Trophoblast cell (in vitro differentiated cells and primary cell): Measurements from ENCODE around the gene RTP2.

Experiments
- DNase-seq, 2 donors: peaks; one replicate each; pipeline ENCODE4 v3.0.0-alpha.2; 2016
- H2AFZ ChIP-seq: 2 replicates; pipeline ENCODE4 v1.6.1; 2013; ENCODE audit warnings: low read length, moderate library complexity, mild to moderate bottlenecking; ENCODE audit not compliant: insufficient read depth, poor library complexity
- H2AK5ac ChIP-seq: 2 replicates; pipeline ENCODE4 v1.6.1; 2013; ENCODE audit warnings: mild to moderate bottlenecking, low read length
- H2BK120ac ChIP-seq: 2 replicates; pipeline ENCODE4 v1.6.1; 2013; ENCODE audit warnings: low read length, mild to moderate bottlenecking, moderate library complexity; ENCODE audit not compliant: insufficient read depth, poor library complexity
- H2BK12ac ChIP-seq: 2 replicates; pipeline ENCODE4 v1.6.1; 2013; ENCODE audit warnings: mild to moderate bottlenecking, low read length, moderate library complexity
- H2BK5ac ChIP-seq: 2 replicates; pipeline ENCODE4 v1.6.1; 2013; ENCODE audit warnings: low read length, low read depth, moderate library complexity, mild to moderate bottlenecking; ENCODE audit not compliant: poor library complexity
- H3K14ac ChIP-seq: 2 replicates; pipeline ENCODE4 v1.6.1; 2013; ENCODE audit warnings: mild to moderate bottlenecking, low read length
- H3K18ac ChIP-seq: 2 replicates; pipeline ENCODE4 v1.6.1; 2013; ENCODE audit warnings: mild to moderate bottlenecking, low read length
- H3K23ac ChIP-seq: 2 replicates; pipeline ENCODE4 v1.6.1; 2013; ENCODE audit warnings: low read length
- H3K27ac ChIP-seq: 2 replicates; pipeline ENCODE4 v1.5.1; 2013; ENCODE audit warnings: low read depth, mild to moderate bottlenecking, inconsistent platforms, low read length, moderate library complexity
- H3K27me3 ChIP-seq: 2 replicates; pipeline ENCODE4 v1.6.1; 2013; ENCODE audit warnings: inconsistent platforms, mild to moderate bottlenecking, low read length, moderate library complexity; ENCODE audit not compliant: insufficient read depth
- H3K36me3 ChIP-seq, 2 experiments: 1 replicate in 1 of 2; 2 replicates in 1 of 2; pipeline ENCODE4 v1.6.1; 2013; ENCODE audit warnings: low read length in 2 of 2, mild to moderate bottlenecking in 2 of 2, moderate library complexity in 1 of 2; ENCODE audit not compliant: insufficient read depth in 2 of 2, control insufficient read depth in 1 of 2
- H3K4ac ChIP-seq: 2 replicates; pipeline ENCODE4 v1.6.1; 2013; ENCODE audit warnings: low read depth, mild to moderate bottlenecking, low read length, moderate library complexity
- H3K4me1 ChIP-seq, 2 experiments: 1 replicate in 1 of 2; 2 replicates in 1 of 2; pipeline ENCODE4 v1.6.1; 2013; ENCODE audit warnings: low read length in 2 of 2, mild to moderate bottlenecking in 2 of 2, moderate library complexity in 1 of 2; ENCODE audit not compliant: insufficient read depth in 2 of 2, control insufficient read depth in 1 of 2
- H3K4me2 ChIP-seq: 2 replicates; pipeline ENCODE4 v1.6.1; 2013; ENCODE audit warnings: inconsistent platforms, mild to moderate bottlenecking, low read length, moderate library complexity
- H3K4me3 ChIP-seq: 2 replicates; pipeline ENCODE4 v1.5.1; 2013; ENCODE audit warnings: mild to moderate bottlenecking, low read depth, low read length, inconsistent platforms
- H3K79me1 ChIP-seq: one replicate; pipeline ENCODE4 v1.6.1; 2013; ENCODE audit warnings: low read length
- H3K79me2 ChIP-seq: 2 replicates; pipeline ENCODE4 v1.6.1; 2013; ENCODE audit warnings: low read length, mild to moderate bottlenecking; ENCODE audit not compliant: control insufficient read depth, insufficient read depth, poor library complexity
- H3K9ac ChIP-seq: 2 replicates; pipeline ENCODE4 v1.6.1; 2013; ENCODE audit warnings: mild to moderate bottlenecking, low read length
- H3K9me3 ChIP-seq: 2 replicates; pipeline ENCODE4 v1.6.1; 2013; ENCODE audit warnings: low read depth, mild to moderate bottlenecking, control low read depth, inconsistent platforms, low read length; ENCODE audit not compliant: insufficient read depth
- H4K12ac ChIP-seq: 2 replicates; pipeline ENCODE4 v1.6.1; 2013; ENCODE audit warnings: low read depth, mild to moderate bottlenecking, low read length, moderate library complexity
- H4K8ac ChIP-seq: 2 replicates; pipeline ENCODE4 v1.6.1; 2013; ENCODE audit warnings: low read depth, mild to moderate bottlenecking, low read length, moderate library complexity
- H4K91ac ChIP-seq: one replicate; pipeline ENCODE4 v1.6.1; 2013; ENCODE audit warnings: low read depth, mild to moderate bottlenecking, low read length, moderate library complexity
- WGBS: extraction: QIAGEN DNeasy Blood & Tissue Kit; methylation state at CpG from one replicate; pipeline ENCODE4 v1.1.7; 2013; ENCODE audit warnings: missing lambda C conversion rate; ENCODE audit not compliant: insufficient read length, insufficient coverage; ENCODE audit errors: extremely low coverage; 5-methylcytosine and 5-hydroxymethylcytosine counted together

The RTP2 gene

DNA sequence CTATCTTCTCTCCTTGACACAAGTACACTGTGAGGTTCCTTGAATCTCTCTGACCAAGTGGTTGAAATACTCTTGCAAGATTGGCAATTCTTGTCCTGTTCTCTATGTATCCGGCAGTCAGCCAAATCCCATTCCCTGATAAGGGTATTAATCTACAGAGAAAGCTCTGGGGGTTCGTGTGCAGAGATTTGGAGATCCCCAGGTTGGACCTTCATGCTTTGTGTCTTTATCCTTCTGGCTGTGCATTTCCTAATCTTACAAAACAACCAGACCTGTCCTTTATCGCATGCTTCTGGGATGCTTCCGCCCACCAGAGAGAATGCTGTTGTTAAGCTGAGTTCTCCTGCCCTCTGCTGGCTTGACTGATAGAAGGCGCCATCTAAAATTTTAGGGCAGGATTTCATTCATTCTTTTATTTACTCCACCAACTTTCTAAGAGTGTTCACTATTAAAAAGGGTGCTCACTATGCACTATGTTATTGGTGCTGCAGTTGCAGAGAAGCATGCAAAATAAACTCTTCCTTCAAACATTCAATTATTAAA, 23.6 kb downstream of the RTP2 start:
- no peak overlapping the region for H2AFZ ChIP-seq
- no peaks in the 10 kb centered on the region for H3K27me3 ChIP-seq
- no peak overlapping the region for H3K23ac ChIP-seq
- no peak overlapping the region for H2BK12ac ChIP-seq
- H3K9me3 ChIP-seq, result peaks cover 1% of the 10 kb centered on the region
- H3K79me2 ChIP-seq, result no peaks in the 10 kb centered on the region
- no peak overlapping the region for H3K9ac ChIP-seq
- no peak overlapping the region for H4K12ac ChIP-seq
- DNase-seq, result peak; percentile 48 to 72
- no peak overlapping the region for H3K27ac ChIP-seq
- no peak overlapping the region for H3K18ac ChIP-seq
- WGBS, result no CpG with 5 or more reads among the region's 5 CpGs
- no peaks in the 10 kb centered on the region for H3K79me1 ChIP-seq
- no peak overlapping the region for H3K4me2 ChIP-seq
- peaks cover 0 to 2% of the 10 kb centered on the region in 2 experiments for H3K4me1 ChIP-seq
- H3K4me3 ChIP-seq, result no peak overlapping the region
- H3K4ac ChIP-seq, result no peak overlapping the region
- no peak overlapping the region for H2BK120ac ChIP-seq
- no peak overlapping the region for H3K14ac ChIP-seq
- H3K36me3 ChIP-seq, result no peaks in the 10 kb centered on the region
- H2AK5ac ChIP-seq, result no peak overlapping the region
- H4K91ac ChIP-seq, result no peak overlapping the region
- H2BK5ac ChIP-seq, result no peak overlapping the region
- no peak overlapping the region for H4K8ac ChIP-seq

DNA sequence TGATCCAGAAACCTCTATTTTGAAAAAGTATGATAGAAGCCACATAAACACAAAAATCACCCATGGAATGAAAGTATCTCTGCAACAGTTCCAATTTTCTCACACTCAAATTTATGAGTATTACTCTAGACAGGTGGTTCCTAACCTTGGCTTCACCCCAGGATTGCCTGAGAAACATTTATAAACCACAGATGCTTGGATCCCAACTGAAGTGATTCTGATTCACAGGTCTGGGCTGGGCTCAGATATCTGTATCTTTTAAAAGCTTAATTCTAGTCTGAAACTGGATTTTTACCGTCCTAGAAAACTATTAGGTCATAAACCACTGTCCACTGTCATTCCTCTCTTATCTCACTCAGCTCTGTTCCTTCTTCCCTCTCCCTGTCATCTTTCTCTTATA, 24.8 kb downstream of the RTP2 start:
- Histone ChIP-seq H3K79me2 (no peaks in the 10 kb centered on the region), H3K9ac (no peak overlapping the region), H2AFZ (no peak overlapping the region), H3K4me2 (no peak overlapping the region), H2AK5ac (no peak overlapping the region), H2BK120ac (no peak overlapping the region), H2BK5ac (no peak overlapping the region), H3K79me1 (no peaks in the 10 kb centered on the region), H3K23ac (no peak overlapping the region), H3K18ac (no peak overlapping the region), H3K27me3 (no peaks in the 10 kb centered on the region), H4K12ac (no peak overlapping the region), H3K4me3 (no peak overlapping the region), H4K91ac (no peak overlapping the region), H3K9me3 (peaks cover 1% of the 10 kb centered on the region), H3K4ac (no peak overlapping the region), H4K8ac (no peak overlapping the region), H3K14ac (no peak overlapping the region), H3K36me3 (no peaks in the 10 kb centered on the region), H3K4me1 (peaks cover 4 to 6% of the 10 kb centered on the region in 2 experiments), H3K27ac (no peak overlapping the region), H2BK12ac (no peak overlapping the region)
- no peak for DNase-seq
- no CpG with 5 or more reads among the region's 1 CpG for WGBS

DNA sequence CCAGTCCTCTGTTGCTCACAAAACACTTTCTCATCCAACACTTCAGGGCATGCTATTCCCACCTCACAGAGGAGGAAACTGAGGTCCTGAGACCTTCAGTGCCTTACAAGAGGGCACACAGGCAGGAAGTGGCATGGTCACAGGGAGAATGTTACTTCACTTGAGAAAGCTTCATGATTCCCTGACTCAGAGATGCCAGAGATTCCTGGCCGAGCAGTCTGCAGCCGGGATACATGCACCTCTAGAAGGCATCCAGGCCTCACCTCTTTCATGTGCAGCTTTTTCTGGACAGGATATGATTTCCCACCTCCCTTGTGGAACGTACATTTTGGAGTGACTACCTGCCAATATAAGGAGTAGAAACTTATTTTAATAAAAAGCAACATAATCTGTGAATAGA, 29.3 kb downstream of the RTP2 start:
- peak; percentile 22 to 49 for DNase-seq
- no peak overlapping the region for H3K4ac ChIP-seq
- H3K4me1 ChIP-seq, result peaks cover 7 to 15% of the 10 kb centered on the region in 2 experiments
- no peak overlapping the region for H4K8ac ChIP-seq
- H3K79me2 ChIP-seq, result no peaks in the 10 kb centered on the region
- no peaks in the 10 kb centered on the region for H3K79me1 ChIP-seq
- no peak overlapping the region for H4K12ac ChIP-seq
- H3K4me2 ChIP-seq, result no peak overlapping the region
- no peak overlapping the region for H4K91ac ChIP-seq
- H3K9me3 ChIP-seq, result no peaks in the 10 kb centered on the region
- no CpG with 5 or more reads among the region's 3 CpGs for WGBS
- no peak overlapping the region for H2BK120ac ChIP-seq
- no peaks in the 10 kb centered on the region for H3K36me3 ChIP-seq
- no peak overlapping the region for H3K14ac ChIP-seq
- H3K18ac ChIP-seq, result no peak overlapping the region
- H2AFZ ChIP-seq, result no peak overlapping the region
- no peak overlapping the region for H3K23ac ChIP-seq
- H2BK5ac ChIP-seq, result no peak overlapping the region
- H3K27ac ChIP-seq, result no peak overlapping the region
- H3K9ac ChIP-seq, result no peak overlapping the region
- H3K4me3 ChIP-seq, result no peak overlapping the region
- no peak overlapping the region for H2BK12ac ChIP-seq
- no peak overlapping the region for H2AK5ac ChIP-seq
- H3K27me3 ChIP-seq, result no peaks in the 10 kb centered on the region

DNA sequence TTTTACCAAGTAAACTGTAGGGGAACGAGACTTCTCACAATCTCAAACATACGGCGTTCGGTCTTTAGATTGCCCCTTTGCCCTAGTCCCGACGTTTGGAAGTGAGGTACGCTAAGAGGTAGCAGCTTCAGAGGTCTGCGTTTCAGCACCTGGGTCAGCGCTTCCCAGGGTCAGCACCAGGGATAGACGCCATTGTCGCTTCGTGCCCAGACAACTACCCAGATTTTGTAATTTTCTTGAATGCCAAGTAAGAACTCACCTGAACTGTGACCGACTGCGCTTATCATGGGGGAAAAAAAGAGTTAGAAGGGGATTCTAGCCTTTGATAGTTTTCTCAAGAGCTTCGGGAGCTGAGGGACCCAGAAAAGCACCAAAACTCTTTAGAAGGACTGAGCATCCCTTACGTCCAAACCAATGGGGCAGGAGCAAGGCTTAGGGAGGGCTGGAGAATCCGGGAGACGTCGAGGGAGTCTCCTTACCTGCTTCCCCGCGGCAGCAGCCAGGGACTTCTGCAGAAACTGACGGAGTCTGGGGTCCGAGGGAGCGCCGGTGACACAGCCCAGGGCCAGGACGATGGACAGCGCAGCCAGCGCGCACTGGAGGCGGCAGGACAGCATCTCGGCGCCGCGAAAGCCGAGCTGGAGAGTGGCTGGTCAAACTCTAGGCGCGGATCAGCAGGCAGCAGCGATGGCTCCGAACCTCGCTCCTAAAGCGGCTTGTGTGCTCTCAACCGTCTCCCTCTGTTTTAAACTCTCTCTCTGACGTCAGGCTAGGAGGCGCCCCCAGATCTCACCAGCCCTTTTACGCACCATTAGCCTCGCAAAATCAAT, 32.5 kb downstream of the RTP2 start, which contains the start of gene SST:
Gene SST, minus strand, starts transcription at position 720 of the 830 bp plus-strand sequence. Its CDS starts 103 bp downstream, at position 617.
- Histone ChIP-seq H2AK5ac (no peak within 1 kb of the TSS), H3K79me1 (no peaks in the 10 kb centered on the region), H3K4me2 (peak within 1 kb of the TSS; percentile 14), H3K9ac (no peak within 1 kb of the TSS), H2AFZ (no peak within 1 kb of the TSS), H2BK5ac (no peak within 1 kb of the TSS), H3K27me3 (no peaks in the 10 kb centered on the region), H3K14ac (no peak within 1 kb of the TSS), H3K4me1 (peaks cover 7 to 15% of the 10 kb centered on the region in 2 experiments), H3K4me3 (no peak within 1 kb of the TSS), H4K12ac (no peak within 1 kb of the TSS), H2BK12ac (no peak within 1 kb of the TSS), H3K18ac (no peak within 1 kb of the TSS), H3K9me3 (no peaks in the 10 kb centered on the region), H3K79me2 (no peaks in the 10 kb centered on the region), H3K36me3 (no peaks in the 10 kb centered on the region), H3K27ac (no peak within 1 kb of the TSS), H4K8ac (no peak within 1 kb of the TSS), H3K23ac (no peak within 1 kb of the TSS), H3K4ac (no peak within 1 kb of the TSS), H2BK120ac (no peak within 1 kb of the TSS), H4K91ac (no peak within 1 kb of the TSS)
- no CpG with 5 or more reads among the region's 46 CpGs for WGBS
- DNase-seq, result peak; percentile 10 to 59
